ENCODE results near the gene SERPINB1.
"Not testable (repeated sequence)": the region's sequence is repeated elsewhere in the genome, so short reads cannot be mapped to it uniquely, and the experiment has no call there.

Gene SERPINB1

GRCh38 chr6:2818593-2818992 lies 23.1 kb downstream of the SERPINB1 start:
- DNase-seq (ENCODE audit: low read depth in 2 of 2) = no peak

GRCh38 chr6:2817903-2818443 lies 23.7 kb downstream of the SERPINB1 start:
- DNase-seq (ENCODE audit: low read depth in 2 of 2) = no peak

- DNase-seq (ENCODE audit: low read depth in 2 of 2) = no peak
Observed at GRCh38 chr6:2816158-2816557, 25.5 kb downstream of the SERPINB1 start.

- DNase-seq (ENCODE audit: low read depth in 2 of 2) = no peak
Observed at GRCh38 chr6:2812695-2813094, 29.0 kb downstream of the SERPINB1 start.

GRCh38 chr6:2810092-2810671 lies 31.5 kb downstream of the SERPINB1 start:
- DNase-seq (ENCODE audit: low read depth in 2 of 2) = no peak

- no peak for DNase-seq (ENCODE audit: low read depth in 2 of 2)
Observed at GRCh38 chr6:2809015-2809414, 32.6 kb downstream of the SERPINB1 start.

DNA sequence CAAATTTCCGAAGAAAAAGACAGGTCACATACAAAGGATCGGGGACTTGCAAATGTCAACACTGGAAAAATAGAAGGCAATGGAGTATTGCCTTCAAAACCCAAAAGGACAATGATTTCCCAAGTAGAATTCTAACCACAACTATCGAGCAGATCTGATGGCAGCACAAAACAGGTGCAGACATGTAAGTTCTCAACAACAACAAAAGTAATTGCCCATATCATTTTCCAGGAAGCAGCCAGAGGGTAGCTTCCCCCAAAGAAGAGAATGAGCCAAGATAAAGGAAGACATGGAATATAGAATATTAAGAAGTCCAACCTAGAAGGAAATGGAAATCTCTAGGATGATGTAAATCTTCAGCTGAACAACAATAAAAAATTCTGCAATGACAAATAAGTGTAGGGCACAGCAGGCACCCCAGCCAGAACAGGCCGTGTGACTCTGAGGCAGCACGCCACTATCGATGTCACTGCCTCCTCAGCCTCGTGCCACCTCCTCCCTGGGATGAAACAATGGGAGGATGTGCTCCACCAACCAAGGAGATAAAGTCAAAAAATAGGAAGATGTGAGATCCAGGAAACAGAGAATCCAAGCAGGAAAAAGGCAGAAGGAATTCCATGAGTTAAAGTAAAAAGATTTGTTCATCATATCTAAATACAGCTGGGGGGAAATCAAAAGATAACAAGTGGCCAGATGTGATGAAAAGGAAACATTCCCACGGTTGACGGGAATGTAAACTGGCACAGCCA lies 34.1 kb downstream of the SERPINB1 start:
- no peak for DNase-seq (ENCODE audit: low read depth in 2 of 2)

GRCh38 chr6:2806644-2807043 lies 35.0 kb downstream of the SERPINB1 start:
- no peak for DNase-seq (ENCODE audit: low read depth in 2 of 2)

DNA sequence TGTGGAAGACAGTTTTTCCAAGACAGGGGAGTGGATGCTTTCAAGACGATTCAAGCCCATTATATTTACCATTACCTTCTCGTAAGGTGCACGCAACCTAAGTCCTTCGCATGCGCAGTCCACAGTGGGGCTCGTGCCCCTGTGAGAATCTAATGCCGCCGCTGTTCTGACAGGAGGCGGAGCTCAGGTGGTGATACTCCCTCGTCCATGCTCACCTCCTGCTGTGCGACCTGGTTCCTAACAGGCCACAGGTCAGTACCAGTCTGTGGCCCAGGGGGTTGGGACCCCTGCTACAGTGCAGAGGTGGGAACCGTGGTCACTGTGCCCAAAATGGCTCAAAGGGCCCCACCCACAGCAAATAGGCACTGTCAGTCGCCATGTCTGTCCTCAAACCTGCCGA lies 36.6 kb downstream of the SERPINB1 start:
- no peak for DNase-seq (ENCODE audit: low read depth in 2 of 2)

DNA sequence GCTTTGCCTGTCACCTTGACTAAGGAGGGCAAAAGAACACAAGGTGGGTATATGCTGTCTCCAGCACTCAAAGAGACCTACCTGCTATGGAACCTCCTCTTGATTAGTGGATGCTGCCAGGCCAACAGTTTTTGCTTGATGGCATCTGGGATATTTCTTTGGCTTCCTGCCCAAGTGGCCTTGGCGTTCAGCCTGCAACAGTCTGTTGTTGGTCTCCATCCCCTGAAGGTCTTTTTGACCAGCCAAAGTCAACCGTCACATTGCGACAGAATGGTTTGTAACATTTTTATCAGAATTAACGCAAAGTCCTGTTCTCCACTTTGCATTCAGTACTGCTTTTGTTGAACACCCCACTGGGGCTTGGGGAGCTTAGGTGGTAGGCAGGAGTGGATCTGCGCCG lies 37.1 kb downstream of the SERPINB1 start:
- no peak for DNase-seq (ENCODE audit: low read depth in 2 of 2)

DNA sequence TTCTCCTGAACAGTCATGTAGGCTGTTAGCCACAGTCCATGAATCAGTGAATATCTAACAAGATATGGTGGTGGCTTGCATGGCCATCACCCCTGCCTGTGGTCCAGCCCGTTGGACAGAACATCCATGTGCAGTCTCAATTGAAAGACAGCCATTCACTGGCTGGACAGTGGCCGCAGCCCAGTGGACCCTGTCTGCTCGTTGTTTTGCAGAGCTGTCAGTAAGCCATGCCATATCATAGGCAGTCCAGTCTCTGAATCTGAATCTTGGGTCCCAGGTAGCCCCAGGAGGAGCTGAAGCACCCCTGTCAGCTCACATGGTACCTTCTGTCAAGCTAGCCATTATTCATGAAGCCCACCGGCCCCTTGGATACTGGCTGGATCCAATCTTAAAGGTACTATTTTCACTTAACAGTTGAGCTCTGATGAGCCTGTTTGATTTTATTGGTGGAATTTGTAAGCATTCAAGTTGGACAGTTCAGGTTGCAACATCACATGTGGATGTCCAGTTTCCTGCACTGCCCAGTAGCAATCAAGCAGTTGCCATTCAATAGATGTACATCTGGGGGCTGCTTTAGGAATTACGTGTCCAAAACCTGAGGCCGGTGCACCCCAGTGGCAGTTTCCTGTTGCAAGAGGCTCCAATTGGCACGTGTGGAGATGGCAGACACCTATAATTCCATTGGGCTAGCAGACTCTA lies 37.8 kb downstream of the SERPINB1 start:
- DNase-seq (ENCODE audit: low read depth in 2 of 2) = no peak

DNA sequence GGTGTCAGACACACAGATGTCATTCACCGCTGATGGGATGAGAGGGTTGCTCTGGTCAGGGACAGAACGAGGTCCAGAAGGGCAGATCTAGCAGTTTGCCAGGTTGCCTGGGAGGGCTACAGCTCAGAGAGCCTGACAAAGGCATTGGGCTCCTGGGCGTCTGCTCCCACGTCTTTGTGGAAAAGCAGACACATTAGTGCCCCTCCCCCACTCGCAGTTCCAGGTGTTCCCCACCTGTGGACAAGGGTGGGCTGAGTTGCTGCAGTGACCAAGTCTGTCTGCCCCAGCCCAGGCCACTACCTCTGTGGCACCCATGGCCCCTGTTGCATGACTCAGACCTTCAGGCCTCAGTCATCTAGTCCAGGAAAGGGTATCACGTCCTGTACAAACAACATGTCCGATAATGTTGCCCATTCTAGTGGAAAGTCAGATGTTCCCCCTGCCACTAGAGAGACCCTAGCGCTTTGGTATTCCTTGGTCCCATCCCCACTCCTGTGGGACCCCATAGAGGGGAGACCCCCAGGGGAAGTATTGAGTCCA lies 39.1 kb downstream of the SERPINB1 start:
- DNase-seq (ENCODE audit: low read depth in 2 of 2) = no peak

GRCh38 chr6:2801687-2802086 lies 40.0 kb downstream of the SERPINB1 start:
- DNase-seq (ENCODE audit: low read depth in 2 of 2) = not testable (repeated sequence)

DNA sequence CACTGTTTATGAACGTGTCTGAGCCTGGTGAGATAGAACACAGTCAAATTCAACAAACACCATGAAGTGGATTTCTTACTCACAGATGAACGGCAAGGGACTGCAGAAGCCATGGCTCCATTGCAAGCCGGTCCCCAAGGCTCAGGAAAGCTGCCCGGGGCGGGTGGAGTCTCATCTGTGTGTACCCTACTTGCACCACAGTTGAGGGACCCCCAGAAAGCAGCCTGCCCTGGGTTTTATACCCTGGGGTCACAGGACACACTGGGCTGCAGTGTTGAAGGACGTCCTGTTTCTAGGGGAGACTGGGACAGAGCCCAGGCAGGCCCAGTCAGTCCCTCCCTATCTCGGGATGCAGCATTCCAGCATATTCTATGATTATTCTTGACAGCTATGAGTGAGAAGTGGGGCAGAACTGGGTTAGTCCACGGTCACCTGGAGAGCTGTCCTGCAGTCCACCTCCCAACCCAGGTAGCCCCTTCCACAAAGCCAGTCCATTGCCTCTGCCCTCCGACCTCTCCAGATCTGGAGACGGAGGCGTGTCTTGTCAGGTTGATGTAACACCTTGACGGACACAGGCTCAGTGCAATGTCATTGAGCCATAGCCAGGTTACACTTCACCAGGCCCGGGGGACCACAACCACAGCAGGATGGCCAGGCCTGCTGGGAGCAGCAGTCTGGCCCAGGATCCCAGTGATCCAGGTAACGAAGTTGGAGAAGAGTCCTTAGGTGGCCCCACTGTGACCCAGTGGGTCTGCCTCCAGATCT lies 40.9 kb downstream of the SERPINB1 start:
- DNase-seq (ENCODE audit: low read depth in 2 of 2) = no peak

DNA sequence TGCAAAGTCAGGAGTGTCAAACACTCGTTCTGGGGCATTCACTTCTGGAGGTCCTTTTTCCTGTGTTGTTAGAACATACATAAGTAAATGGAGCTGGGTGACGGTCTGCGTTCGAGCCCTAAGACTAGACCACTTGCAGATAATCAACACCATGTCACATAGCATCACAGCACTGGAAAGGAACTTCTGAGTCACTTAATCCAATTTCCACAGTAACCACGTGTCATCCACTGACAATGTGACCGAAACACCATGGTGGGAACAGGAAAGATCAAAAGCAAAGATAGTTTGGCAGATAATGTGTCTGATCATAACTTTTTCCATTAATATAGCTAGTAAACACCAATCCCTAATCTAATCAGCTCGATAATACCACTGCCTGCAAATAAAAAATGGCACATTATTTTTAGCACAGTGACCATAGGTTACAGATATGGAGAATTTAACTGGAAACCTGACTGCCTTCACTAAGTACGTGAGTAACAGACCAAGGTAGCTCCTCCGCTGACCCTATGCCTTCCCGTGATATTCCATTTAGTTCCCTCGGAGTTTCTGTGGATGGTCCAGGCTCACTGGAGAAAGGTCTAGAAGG lies 41.6 kb downstream of the SERPINB1 start:
- no peak for DNase-seq (ENCODE audit: low read depth in 2 of 2)

DNA sequence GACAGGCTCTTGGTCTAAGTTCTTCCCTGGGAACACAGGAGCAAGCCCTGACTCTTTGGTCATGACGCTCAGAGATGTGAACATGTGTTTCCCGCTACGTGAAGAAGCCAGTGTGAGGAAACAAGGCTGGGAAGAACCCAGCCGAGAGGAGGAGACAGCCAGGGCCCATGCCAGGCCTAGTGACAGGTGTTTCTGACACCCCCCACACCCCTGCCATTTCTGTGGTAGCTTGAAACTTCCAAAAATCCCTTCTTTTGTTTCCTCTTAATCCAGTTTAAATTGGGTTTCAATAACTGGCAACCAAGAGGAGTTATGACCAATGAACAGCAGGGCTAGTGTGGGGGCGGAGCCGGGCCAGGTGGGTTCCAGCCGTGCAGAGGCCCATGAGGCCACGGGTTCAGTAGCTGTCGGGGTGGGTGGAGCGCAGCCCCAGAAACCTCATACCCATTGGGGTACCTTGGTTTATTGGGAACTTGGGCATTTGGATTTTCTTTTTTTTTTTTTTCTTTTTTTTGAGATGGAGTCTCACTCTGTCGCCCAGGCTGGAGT lies 43.0 kb downstream of the SERPINB1 start:
- DNase-seq (ENCODE audit: low read depth in 2 of 2) = no peak

DNA sequence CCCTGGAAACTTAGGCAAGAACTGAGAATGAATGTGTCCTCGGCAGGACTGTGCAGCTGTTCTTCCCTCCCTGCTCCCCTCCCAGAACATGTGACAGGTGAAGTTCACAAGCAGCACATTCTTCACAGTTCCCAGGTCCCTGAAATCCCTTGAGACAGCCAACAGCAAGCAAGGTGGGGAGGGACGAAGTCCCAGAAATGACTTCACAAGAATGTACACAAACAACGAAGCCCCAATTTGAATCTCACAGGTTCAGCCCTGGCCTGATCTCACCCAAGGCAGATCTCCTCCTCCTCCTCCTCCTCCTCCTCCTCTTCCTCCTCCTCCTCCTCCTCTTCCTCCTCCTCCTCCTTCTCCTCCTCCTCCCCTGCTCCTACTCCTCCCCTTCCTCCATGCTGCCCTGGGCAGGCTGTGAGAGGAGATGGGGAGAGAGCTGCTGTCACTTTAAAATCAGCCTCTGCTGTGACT lies 44.1 kb downstream of the SERPINB1 start:
- DNase-seq (ENCODE audit: low read depth in 2 of 2) = no peak

DNA sequence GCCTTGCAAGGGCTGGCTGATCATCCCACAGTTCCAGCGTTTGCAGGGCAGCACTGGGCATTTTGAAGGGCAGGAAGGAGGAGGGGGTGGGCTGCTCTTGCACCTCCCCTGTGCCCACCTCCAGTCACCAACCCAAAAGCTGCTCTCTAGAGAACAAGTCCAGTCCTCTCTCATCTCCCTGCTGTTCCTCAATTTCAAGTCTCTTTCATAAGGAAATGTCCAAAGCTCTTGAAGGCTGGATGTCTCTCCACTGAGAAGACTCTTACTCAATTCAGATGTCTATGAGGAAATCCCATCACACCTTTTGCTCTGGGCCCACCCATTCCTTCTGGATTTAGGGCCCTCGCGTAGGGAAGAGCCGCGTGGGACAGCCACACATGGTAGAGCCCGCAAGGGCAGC lies 44.8 kb downstream of the SERPINB1 start:
- DNase-seq (ENCODE audit: low read depth in 2 of 2) = no peak

GRCh38 chr6:2795956-2796355 lies 45.7 kb downstream of the SERPINB1 start:
- no peak for DNase-seq (ENCODE audit: low read depth in 2 of 2)

DNA sequence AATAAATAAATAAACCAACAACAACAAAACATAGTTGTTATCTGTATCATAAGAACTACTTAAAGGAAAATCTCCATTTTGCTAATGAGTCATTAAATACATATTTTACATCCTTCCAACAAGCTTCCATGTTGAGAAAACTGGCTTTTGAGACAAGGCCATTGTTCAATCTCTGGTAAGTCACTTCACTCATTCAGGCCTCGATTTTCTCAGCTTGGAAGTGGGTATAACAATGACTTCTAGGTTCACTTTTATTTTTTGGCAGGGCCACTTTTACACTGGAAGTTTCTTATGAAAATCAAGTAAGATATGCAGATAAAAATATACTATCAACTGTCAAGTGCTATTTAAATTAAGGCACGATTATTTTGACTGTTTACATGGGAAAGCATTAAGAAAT lies 46.5 kb downstream of the SERPINB1 start:
- DNase-seq (ENCODE audit: low read depth in 2 of 2) = no peak

- DNase-seq (ENCODE audit: low read depth in 2 of 2) = no peak
Observed at GRCh38 chr6:2794171-2794730, 47.4 kb downstream of the SERPINB1 start.
